ENCODE measurements around the gene C5. TPM values are rescaled to one million over a fixed set of nuclear protein-coding genes. Genes with fewer than 3 reads are reported as not detected.

Gene C5
- polyA plus RNA-seq, 1 of the 3 experiments (the other 2 are of a cell fraction), result 1.8 TPM

- H3K27ac ChIP-seq (ENCODE audit: low read depth in 2 of 2, low read length in 1 of 2), result no peak overlapping the region
- no peaks in the 10 kb centered on the region for H3K9me2 ChIP-seq
- peaks cover 5% of the 10 kb centered on the region for H3F3A ChIP-seq (replicated peaks; ENCODE audit: insufficient read depth)
- no peaks in the 10 kb centered on the region for H3K27me3 ChIP-seq (ENCODE audit: insufficient read depth)
- H3K79me2 ChIP-seq (ENCODE audit: insufficient read depth), result no peaks in the 10 kb centered on the region
- DNase-seq, result no peak
- H3K4me1 ChIP-seq (ENCODE audit: control insufficient read depth in 1 of 2, insufficient read depth in 2 of 2, low read depth in 1 of 2, low read length in 1 of 2), result peaks cover 7 to 12% of the 10 kb centered on the region in 2 experiments; a peak in 3 of 4 replicates
- no peak overlapping the region for H3K4me2 ChIP-seq
- no peak overlapping the region for H3K9ac ChIP-seq
- TF ChIP-seq TEAD4 (IDR thresholded peaks at IDR 0.05; ENCODE audit: borderline replicate concordance, insufficient read depth) (no peak), SIN3A (IDR thresholded peaks at IDR 0.05; ENCODE audit: borderline replicate concordance, low read depth, low read length) (no peak), MEF2A (IDR thresholded peaks at IDR 0.05; ENCODE audit: borderline replicate concordance, low read depth) (no peak), NRF1 (IDR thresholded peaks at IDR 0.05; ENCODE audit: low read depth, low read length) (no peak), TCF12 (IDR thresholded peaks at IDR 0.05) (no peak), MXI1 (IDR thresholded peaks at IDR 0.05; ENCODE audit: low read depth, low read length) (no peak), YY1 (IDR thresholded peaks at IDR 0.05; ENCODE audit: low read depth) (no peak), FOSL2 (IDR thresholded peaks at IDR 0.05; ENCODE audit: borderline replicate concordance, low read depth) (no peak), MAX (IDR thresholded peaks at IDR 0.05; ENCODE audit: low read depth) (no peak), CHD2 (IDR thresholded peaks at IDR 0.05; ENCODE audit: low read length, partially characterized antibody) (no peak), ELF1 (IDR thresholded peaks at IDR 0.05) (no peak), FOXJ3 (CRISPR knock-in tag; IDR thresholded peaks at IDR 0.05) (no peak), POLR2AphosphoS5 (IDR thresholded peaks at IDR 0.05; ENCODE audit: low read depth, low read length) (no peak), RCOR1 (IDR thresholded peaks at IDR 0.05; ENCODE audit: low read length) (no peak)
- TF ChIP-seq, protein P1, sequence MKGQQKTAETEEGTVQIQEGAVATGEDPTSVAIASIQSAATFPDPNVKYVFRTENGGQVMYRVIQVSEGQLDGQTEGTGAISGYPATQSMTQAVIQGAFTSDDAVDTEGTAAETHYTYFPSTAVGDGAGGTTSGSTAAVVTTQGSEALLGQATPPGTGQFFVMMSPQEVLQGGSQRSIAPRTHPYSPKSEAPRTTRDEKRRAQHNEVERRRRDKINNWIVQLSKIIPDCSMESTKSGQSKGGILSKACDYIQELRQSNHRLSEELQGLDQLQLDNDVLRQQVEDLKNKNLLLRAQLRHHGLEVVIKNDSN (IDR thresholded peaks at IDR 0.05; ENCODE audit: borderline replicate concordance, low read depth), result no peak
- TF ChIP-seq, protein P2, sequence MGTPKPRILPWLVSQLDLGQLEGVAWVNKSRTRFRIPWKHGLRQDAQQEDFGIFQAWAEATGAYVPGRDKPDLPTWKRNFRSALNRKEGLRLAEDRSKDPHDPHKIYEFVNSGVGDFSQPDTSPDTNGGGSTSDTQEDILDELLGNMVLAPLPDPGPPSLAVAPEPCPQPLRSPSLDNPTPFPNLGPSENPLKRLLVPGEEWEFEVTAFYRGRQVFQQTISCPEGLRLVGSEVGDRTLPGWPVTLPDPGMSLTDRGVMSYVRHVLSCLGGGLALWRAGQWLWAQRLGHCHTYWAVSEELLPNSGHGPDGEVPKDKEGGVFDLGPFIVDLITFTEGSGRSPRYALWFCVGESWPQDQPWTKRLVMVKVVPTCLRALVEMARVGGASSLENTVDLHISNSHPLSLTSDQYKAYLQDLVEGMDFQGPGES (IDR thresholded peaks at IDR 0.05; ENCODE audit: low read depth, low read length), result no peak
- H3K9me3 ChIP-seq, result 0 out of 2 replicates have a peak, but pooled peaks cover 6% of the 10 kb centered on the region
- no peaks in the 10 kb centered on the region for H4K20me1 ChIP-seq (ENCODE audit: insufficient read depth)
- WGBS (ENCODE audit: low lambda C conversion rate), result 100% methylated on average over 1 of the region's 1 CpG
- no peak overlapping the region for H3K4me3 ChIP-seq (ENCODE audit: low read depth in 2 of 2, low read length in 1 of 2)
- no peak overlapping the region for H2AFZ ChIP-seq (ENCODE audit: low read depth)
- H3K36me3 ChIP-seq (replicated peaks in 1 of 2; ENCODE audit: control insufficient read depth in 1 of 2, insufficient read depth in 2 of 2, low read length in 1 of 2), result no peaks in the 10 kb centered on the region
- CTCF ChIA-PET, result no interaction called here
- POLR2A ChIA-PET, result no interaction called here
Observed at GRCh38 chr9:121069396-121069795, 19.3 kb upstream of the C5 start.

DNA sequence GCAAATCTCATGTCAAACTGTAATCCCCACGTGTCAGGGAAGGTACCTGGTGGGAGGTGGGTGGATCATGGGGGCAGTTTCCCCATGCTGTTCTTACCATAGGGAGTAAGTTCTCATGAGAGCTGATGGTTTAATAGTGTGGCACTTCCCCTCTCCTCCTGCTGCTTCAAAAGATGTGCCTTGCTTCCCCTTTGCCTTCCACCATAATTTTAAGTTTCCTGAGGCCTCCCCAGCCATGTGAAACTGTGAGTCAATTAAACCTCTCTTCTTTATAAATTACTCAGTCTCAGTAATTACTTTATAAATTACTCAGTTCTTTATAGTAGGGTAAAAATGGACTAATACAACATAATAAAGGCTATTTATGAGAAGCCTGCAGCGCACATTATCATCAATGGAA is 17.6 kb upstream of the C5 start:
- H3K79me2 ChIP-seq (ENCODE audit: insufficient read depth), result no peaks in the 10 kb centered on the region
- no peak for DNase-seq
- no peaks in the 10 kb centered on the region for H3K9me2 ChIP-seq
- H4K20me1 ChIP-seq (ENCODE audit: insufficient read depth), result no peaks in the 10 kb centered on the region
- H3K9me3 ChIP-seq, result 0 out of 2 replicates have a peak, but pooled peaks cover 6% of the 10 kb centered on the region
- no peak overlapping the region for H3K9ac ChIP-seq
- peaks cover 0 to 4% of the 10 kb centered on the region in 2 experiments for H3K36me3 ChIP-seq (replicated peaks in 1 of 2; ENCODE audit: control insufficient read depth in 1 of 2, insufficient read depth in 2 of 2, low read length in 1 of 2)
- H3K4me1 ChIP-seq (ENCODE audit: control insufficient read depth in 1 of 2, insufficient read depth in 2 of 2, low read depth in 1 of 2, low read length in 1 of 2), result no peaks in the 10 kb centered on the region
- H3K27ac ChIP-seq (ENCODE audit: low read depth in 2 of 2, low read length in 1 of 2), result no peak overlapping the region
- H3K4me2 ChIP-seq, result no peak overlapping the region
- 76% methylated on average over 2 of the region's 2 CpGs for WGBS (ENCODE audit: low lambda C conversion rate)
- H2AFZ ChIP-seq (ENCODE audit: low read depth), result no peak overlapping the region
- CTCF ChIA-PET, result interaction anchor here (1.2 kb wide), 1 partner anchor 18 kb away, joined by 3 read pairs; the partner anchor contains the start of gene C5
- H3K4me3 ChIP-seq (ENCODE audit: low read depth in 2 of 2, low read length in 1 of 2), result no peak overlapping the region
- POLR2A ChIA-PET, result no interaction called here
- H3K27me3 ChIP-seq (ENCODE audit: insufficient read depth), result no peaks in the 10 kb centered on the region
- H3F3A ChIP-seq (replicated peaks; ENCODE audit: insufficient read depth), result peaks cover 5% of the 10 kb centered on the region
- no peak for TF ChIP-seq MAX (IDR thresholded peaks at IDR 0.05; ENCODE audit: low read depth)
- no peak for TF ChIP-seq ELF1 (IDR thresholded peaks at IDR 0.05)
- TF ChIP-seq, protein P3, sequence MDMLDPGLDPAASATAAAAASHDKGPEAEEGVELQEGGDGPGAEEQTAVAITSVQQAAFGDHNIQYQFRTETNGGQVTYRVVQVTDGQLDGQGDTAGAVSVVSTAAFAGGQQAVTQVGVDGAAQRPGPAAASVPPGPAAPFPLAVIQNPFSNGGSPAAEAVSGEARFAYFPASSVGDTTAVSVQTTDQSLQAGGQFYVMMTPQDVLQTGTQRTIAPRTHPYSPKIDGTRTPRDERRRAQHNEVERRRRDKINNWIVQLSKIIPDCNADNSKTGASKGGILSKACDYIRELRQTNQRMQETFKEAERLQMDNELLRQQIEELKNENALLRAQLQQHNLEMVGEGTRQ (IDR thresholded peaks at IDR 0.05; ENCODE audit: borderline replicate concordance, low read depth, low read length), result no peak
- no peak for TF ChIP-seq FOXJ3 (CRISPR knock-in tag; IDR thresholded peaks at IDR 0.05)
- TF ChIP-seq NRF1 (IDR thresholded peaks at IDR 0.05; ENCODE audit: low read depth, low read length), result no peak
- TF ChIP-seq RXRA (IDR thresholded peaks at IDR 0.05; ENCODE audit: borderline replicate concordance, low read depth), result no peak
- no peak for TF ChIP-seq TEAD4 (IDR thresholded peaks at IDR 0.05; ENCODE audit: borderline replicate concordance, insufficient read depth)
- TF ChIP-seq, protein P1 (IDR thresholded peaks at IDR 0.05; ENCODE audit: borderline replicate concordance, low read depth), result no peak
- no peak for TF ChIP-seq JUND (IDR thresholded peaks at IDR 0.05)
- TF ChIP-seq SIN3A (IDR thresholded peaks at IDR 0.05; ENCODE audit: borderline replicate concordance, low read depth, low read length), result no peak
- TF ChIP-seq GABPA (IDR thresholded peaks at IDR 0.05; ENCODE audit: low read depth), result no peak
- TF ChIP-seq, protein P2 (IDR thresholded peaks at IDR 0.05; ENCODE audit: low read depth, low read length), result no peak
- no peak for TF ChIP-seq MEF2A (IDR thresholded peaks at IDR 0.05; ENCODE audit: borderline replicate concordance, low read depth)
- no peak for TF ChIP-seq YY1 (IDR thresholded peaks at IDR 0.05; ENCODE audit: low read depth)
- no peak for TF ChIP-seq RAD21 (IDR thresholded peaks at IDR 0.05; ENCODE audit: low read length)
- no peak for TF ChIP-seq NFIC (IDR thresholded peaks at IDR 0.05; ENCODE audit: borderline replicate concordance)
- no peak for TF ChIP-seq EZH2phosphoT487 (IDR thresholded peaks at IDR 0.05; ENCODE audit: borderline replicate concordance, low read depth)

Measured in SK-N-SH (cell line).